Measurements from ENCODE around the gene TRIM2. TPM values are rescaled to one million over a fixed set of nuclear protein-coding genes. Genes with fewer than 3 reads are reported as not detected.

The TRIM2 gene
- total and polyA plus RNA-seq, 2 of the 8 experiments (the other 6 are each of a cell fraction or from before 2014, with no cell fraction given): 34.0 to 59.8 TPM

DNA sequence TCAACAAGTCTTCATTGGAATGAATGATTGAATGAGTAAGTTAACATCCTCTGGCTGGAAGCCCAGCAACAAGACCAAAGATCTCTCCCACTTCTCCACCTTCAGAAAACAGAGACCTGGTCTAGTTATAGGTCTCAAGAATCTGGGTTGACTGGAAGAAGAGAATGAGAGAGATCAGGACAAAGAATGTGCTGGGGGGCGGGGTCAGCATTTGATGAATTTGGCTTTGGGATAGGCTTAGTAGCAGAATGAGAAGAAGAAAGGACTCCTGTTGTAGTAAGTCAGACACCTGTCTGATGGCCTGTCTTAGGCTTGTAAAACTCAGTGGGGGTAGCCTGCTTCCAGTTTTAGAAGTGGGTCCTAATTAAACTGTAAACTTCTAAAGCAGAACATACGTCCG, 51.0 kb downstream of the TRIM2 start:
- H2BK15ac ChIP-seq (ENCODE audit: low read length): 0 out of 2 replicates have a peak overlapping the region, but pooled peaks have one; percentile 62
- H3K23ac ChIP-seq (ENCODE audit: insufficient read length): no peak overlapping the region
- H2BK12ac ChIP-seq (ENCODE audit: low read depth, low read length): peak overlapping the region; percentile 77; the same call in 1 of the 2 replicates
- no peaks in the 10 kb centered on the region for H4K20me1 ChIP-seq (replicated peaks in 1 of 2; ENCODE audit: control insufficient read depth in 1 of 2, insufficient read depth in 2 of 2, low read length in 2 of 2)
- peak overlapping the region; percentile 52 for H2BK120ac ChIP-seq (replicated peaks; ENCODE audit: low read depth, low read length)
- no peak overlapping the region for H4K5ac ChIP-seq (ENCODE audit: insufficient read length, low read depth, low read length)
- H3K27ac ChIP-seq (ENCODE audit: low read depth, low read length): no peak overlapping the region
- TF ChIP-seq EP300 (IDR thresholded peaks at IDR 0.05; ENCODE audit: borderline replicate concordance in 1 of 2, low read depth in 2 of 2, low read length in 2 of 2) (no peak), CHD2 (IDR thresholded peaks at IDR 0.05; ENCODE audit: low read length) (no peak), EGR1 (IDR thresholded peaks at IDR 0.05; ENCODE audit: borderline replicate concordance, low read depth, low read length) (no peak)
- H3K4me3 ChIP-seq (ENCODE audit: extremely low read depth in 1 of 4, insufficient read depth in 2 of 4, low read depth in 3 of 4, low read length in 4 of 4): no peak overlapping the region
- no peak overlapping the region; the same call in 1 of the 2 replicates for H2BK20ac ChIP-seq (ENCODE audit: low read length)
- peaks cover 7 to 19% (median 12%) of the 10 kb centered on the region in 4 experiments for H3K4me1 ChIP-seq (replicated peaks in 1 of 4; ENCODE audit: control insufficient read depth in 3 of 4, insufficient read depth in 4 of 4, low read length in 3 of 4)
- peaks cover 0 to 18% of the 10 kb centered on the region in 2 experiments; a peak in 2 of 4 replicates for H3K79me2 ChIP-seq (ENCODE audit: control insufficient read depth in 1 of 2, insufficient read depth in 2 of 2, low read length in 2 of 2)
- DNase-seq (ENCODE audit: low read depth in 1 of 2, low spot score in 2 of 2) (no peak), FAIRE-seq (peak; percentile 70)
- 67% methylated on average over 3 of the region's 3 CpGs; no CpG with 5 or more reads in 1 of the 2 experiments for WGBS, 2 experiments (ENCODE audit: extremely low coverage in 1 of 2, insufficient coverage in 1 of 2, insufficient read length in 1 of 2, insufficient replicate concordance in 2 of 2, low coverage in 1 of 2, low lambda C conversion rate in 2 of 2, missing lambda C conversion rate in 1 of 2)
- no peak overlapping the region for H3K14ac ChIP-seq (ENCODE audit: insufficient read length)
- H2BK5ac ChIP-seq (ENCODE audit: low read depth, low read length): peak overlapping the region; percentile 27; the same call in 1 of the 2 replicates
- H4K91ac ChIP-seq (replicated peaks; ENCODE audit: insufficient read length, low read length): peak overlapping the region; percentile 32
- H3K18ac ChIP-seq (ENCODE audit: extremely low read depth, low read length): no peak overlapping the region
- no peaks in the 10 kb centered on the region for H3K9me3 ChIP-seq (ENCODE audit: insufficient read depth in 2 of 2, low read depth in 1 of 2, low read length in 1 of 2)
- ChIA-PET POLR2A (ENCODE audit: partially characterized antibody) (no interaction called here), CTCF (ENCODE audit: partially characterized antibody) (no interaction called here)
- H3K79me1 ChIP-seq (ENCODE audit: low read depth, low read length): 0 out of 2 replicates have a peak, but pooled peaks cover 4% of the 10 kb centered on the region
- H3K9ac ChIP-seq (replicated peaks in 1 of 4; ENCODE audit: extremely low read depth in 1 of 4, low read depth in 3 of 4, low read length in 3 of 4): no peak overlapping the region
- no peaks in the 10 kb centered on the region for H3K27me3 ChIP-seq (replicated peaks in 1 of 4; ENCODE audit: control insufficient read depth in 3 of 4, extremely low read depth in 1 of 4, insufficient read depth in 3 of 4, low read length in 3 of 4)
- H3K4ac ChIP-seq (replicated peaks; ENCODE audit: insufficient read length, low read depth, low read length): no peak overlapping the region
- no peak overlapping the region for H3K56ac ChIP-seq (replicated peaks; ENCODE audit: insufficient read length, low read depth, low read length)
- H3K36me3 ChIP-seq (ENCODE audit: control insufficient read depth in 2 of 4, insufficient read depth in 4 of 4, low read length in 3 of 4): no peaks in the 10 kb centered on the region
- H3K23me2 ChIP-seq (ENCODE audit: low read depth, low read length): peaks cover 10% of the 10 kb centered on the region
- no peak overlapping the region for H2AFZ ChIP-seq (ENCODE audit: low read length)
- no peak overlapping the region for H4K8ac ChIP-seq (ENCODE audit: extremely low read depth, insufficient read depth, low read length)
- H3K4me2 ChIP-seq (ENCODE audit: insufficient read depth in 1 of 2, low read depth in 2 of 2, low read length in 2 of 2): no peak overlapping the region; a peak in 1 of 4 replicates
- peak overlapping the region; percentile 26; the same call in 1 of the 2 replicates for H2AK5ac ChIP-seq (ENCODE audit: low read depth, low read length)
